ENCODE data around the gene SRSF4.
"Not testable (repeated sequence)": the region's sequence is repeated elsewhere in the genome, so short reads cannot be mapped to it uniquely, and the experiment has no call there.

SRSF4 gene

GRCh38 chr1:29166291-29166878 lies 15.3 kb downstream of the SRSF4 start:
- DNase-seq: no peak

GRCh38 chr1:29164588-29164987 lies 17.1 kb downstream of the SRSF4 start:
- no peak for DNase-seq

DNA sequence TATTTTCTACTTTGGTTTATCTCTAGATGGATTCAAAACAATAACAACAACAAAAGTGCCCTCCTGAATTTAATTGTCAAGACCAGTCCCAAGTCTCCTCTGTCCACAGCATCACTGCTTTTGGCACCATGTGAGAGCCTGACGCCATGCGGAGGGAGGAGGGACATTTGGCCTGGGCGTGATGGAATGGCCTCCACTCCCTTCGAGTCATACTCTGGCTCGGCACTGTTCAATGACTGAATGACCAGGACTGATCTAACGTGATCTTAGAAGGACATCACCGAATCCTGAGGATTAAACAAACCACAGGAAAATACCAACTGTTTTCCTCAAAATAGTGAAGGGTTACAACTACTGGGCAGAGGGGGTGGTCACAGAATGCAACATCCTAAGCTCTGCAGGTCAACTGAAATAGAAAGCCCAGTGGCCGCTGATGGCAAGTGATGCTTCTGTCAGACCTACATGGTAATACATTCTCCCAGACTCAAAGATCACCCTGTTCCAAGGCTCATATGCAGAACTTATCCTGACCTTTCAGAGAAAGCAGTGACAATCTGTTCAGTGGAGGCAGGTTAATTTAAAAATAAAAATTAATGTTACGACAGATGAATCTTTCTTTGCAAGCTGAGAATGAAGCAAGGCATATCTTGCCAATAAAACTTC lies 19.1 kb downstream of the SRSF4 start:
- DNase-seq: no peak

- DNase-seq: no peak
These were observed 19.7 kb downstream of the SRSF4 start for GRCh38 chr1:29162025-29162424.

GRCh38 chr1:29159773-29160172 lies 21.9 kb downstream of the SRSF4 start:
- no peak for DNase-seq

- no peak for DNase-seq
These were observed 24.5 kb downstream of the SRSF4 start for GRCh38 chr1:29157269-29157601.

DNA sequence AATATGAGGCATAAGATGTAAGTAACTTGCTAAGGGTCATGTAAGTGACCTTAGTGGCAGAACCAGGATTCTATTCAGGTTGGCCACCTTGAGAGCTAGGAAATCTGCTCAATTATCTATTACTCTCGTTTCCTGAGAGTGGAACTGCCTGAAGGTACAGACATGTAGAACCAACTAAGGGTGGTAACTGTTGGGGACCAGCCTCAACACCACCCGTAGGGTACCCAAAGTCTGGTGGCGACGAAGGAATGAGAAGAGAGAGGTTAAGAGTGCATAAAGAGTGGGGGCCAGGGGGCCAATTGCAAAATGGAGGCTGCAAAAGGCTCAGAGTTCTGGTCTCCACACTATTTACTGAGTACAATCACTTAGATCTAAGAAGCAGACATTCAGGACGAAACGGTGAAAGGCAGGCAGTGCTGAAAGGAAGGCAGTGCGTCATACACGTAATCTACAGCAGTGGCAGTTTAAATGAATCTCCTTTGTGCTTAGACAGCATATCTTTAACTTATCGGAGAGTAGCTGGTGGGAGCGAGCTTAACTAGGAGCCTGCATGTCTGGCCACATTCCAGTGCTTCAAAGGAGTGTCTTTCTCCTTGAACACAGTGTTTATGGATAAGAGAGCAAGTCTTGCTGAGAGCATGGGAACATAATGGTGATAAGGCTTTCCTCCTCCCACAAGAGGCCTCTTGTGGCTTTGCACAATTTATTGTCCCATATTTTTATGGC lies 25.0 kb downstream of the SRSF4 start:
- no peak for DNase-seq

DNA sequence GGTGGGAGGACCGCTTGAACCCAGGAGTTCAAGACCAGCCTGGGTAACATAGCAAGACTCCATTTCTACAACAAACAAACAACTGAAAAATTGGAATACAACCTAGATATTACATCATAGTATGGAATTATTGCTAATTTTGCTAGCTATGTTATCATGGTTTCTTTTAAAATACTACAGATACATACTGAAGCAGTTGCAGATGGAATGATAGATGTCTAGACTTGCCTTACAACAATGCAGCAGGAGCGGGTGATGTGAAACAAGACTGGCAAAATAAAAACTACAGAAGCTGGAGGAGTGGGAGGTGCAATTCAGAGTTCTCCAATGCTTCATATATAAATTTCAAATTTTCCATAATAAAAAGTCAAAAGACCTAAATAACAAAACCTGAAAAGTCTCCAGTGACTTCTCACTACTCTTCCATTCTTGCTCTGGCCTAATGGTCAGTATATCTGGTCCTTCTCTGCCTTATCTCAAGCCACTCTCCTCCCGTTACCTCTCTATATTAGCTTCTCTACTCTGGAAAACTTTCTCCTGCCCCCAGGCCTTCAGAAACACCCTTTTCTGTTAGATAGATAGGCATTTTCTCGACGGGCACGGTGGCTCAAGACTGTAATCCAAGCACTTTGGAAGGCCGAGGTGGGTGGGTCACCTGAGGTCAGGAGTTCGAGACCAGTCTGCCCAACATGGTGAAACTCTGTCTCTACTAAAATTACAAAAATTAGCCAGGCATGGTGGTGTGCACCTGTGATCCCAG lies 29.5 kb downstream of the SRSF4 start:
- DNase-seq: no peak

DNA sequence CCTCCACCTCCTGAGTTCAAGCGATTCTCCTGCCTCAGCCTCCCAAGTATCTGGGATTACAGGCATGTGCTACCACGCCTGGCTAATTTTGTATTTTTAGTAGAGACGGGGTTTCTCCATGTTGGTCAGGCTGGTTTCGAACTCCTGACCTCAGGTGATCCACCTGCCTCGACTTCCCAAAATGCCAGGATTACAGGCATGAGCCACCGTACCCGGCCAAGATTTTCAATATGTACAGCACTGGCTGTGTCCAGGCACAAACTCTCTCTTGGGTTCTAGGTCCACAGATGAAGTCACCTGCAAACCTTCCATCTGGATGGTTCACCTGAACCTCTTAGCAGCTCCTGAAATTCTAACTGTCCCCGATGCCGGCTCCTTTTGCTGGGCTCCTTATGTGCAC lies 31.4 kb downstream of the SRSF4 start:
- not testable (repeated sequence) for DNase-seq

- DNase-seq: no peak
These were observed 32.8 kb downstream of the SRSF4 start for GRCh38 chr1:29148656-29149491.

- DNase-seq: no peak
These were observed 35.8 kb downstream of the SRSF4 start for GRCh38 chr1:29145739-29146437.

DNA sequence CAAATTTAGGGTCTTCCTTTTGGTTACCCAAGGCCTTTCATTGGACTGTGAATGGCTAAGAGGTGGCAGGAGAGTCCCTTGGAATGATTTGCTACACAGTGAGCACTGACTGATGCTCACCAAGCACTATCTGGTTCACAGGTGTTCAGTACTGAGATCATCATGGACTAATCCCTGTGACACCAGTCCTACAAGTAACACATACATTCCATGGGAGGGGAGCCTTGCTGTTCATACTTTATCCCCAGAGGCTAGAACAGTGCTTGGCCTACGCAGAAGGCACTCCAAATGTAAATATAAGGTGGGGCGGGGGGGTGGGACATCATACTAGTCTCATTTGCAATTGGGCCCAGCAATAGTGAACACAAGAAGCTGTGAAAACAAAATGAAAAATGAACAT lies 37.5 kb downstream of the SRSF4 start:
- DNase-seq: no peak

DNA sequence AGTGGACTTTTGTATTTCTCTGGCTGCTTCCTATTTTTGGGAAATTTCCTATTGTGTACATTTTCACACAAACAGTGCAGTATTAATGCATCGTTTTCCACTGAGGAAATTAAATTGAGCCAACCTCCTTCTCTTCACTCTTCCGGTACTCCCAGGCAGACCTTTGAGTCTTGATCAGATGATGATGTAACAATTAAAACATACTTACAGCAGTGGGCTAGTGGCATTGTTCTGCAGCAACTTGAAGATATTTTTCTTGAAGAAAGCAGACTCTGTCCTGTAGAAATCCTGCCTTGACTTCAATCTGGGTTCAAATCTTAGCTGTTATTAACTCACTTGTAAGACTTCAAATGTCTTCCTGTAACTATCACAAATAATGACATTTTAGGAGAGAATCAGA lies 39.0 kb downstream of the SRSF4 start:
- no peak for DNase-seq

GRCh38 chr1:29136391-29136915 lies 45.2 kb downstream of the SRSF4 start:
- peak; percentile 53 for DNase-seq

DNA sequence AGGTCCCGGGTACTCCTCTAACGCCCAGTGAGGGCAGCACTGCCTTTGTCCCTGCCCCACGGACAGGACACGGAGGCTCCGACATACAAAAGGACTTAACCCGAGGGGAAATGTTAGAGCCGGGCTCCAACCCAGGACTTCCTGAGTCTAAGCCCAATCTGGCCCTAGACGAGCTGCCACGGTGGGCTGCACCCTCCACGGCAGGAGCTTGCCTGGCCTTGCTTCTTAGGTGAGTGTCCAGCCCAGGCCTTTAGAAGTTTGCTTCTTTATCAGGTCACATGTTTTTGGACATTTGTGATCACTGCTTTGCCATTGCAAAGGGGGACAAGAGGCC lies 47.0 kb downstream of the SRSF4 start:
- no peak for DNase-seq

DNA sequence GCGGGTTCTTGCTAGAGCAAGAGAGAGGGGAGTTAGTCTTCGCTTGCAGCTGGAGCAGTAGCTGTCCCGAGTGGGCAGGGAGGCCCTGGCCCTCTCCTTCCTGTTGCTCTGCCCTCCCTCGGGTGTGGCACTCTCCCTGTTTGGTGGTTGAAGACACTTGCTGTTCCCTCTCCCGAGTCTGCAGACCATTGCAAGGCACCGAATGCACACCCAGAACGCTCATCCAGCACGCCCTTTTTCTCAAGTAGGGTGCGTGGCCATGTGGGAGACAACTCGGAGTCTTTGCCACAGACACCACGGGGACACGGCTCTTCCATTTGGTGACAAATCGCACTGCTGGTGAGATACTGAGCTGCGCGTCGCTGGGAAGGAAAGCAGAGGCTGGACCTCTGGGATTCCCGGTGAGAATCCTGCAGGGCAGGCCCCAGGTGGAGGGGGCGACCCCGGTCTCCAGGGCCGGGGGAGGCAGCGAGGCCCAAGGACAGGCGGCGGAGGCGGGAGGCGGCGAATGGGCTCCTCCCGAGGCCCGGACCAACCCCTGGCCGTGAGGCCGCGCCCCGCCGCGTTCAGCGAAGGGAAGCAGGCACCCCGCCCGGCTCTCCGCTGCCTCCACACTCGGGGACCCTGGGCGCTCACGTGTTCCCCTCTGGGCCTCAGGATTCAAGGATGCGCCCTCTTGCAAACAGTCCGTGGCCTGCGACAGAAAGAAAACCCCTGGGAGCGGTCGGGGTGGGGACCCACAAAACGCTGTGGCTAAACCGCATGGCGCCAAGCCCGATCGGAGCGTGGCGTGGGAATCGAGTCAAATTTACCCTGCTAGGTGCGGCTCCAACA lies 47.6 kb downstream of the SRSF4 start:
- DNase-seq: peak; percentile 17

- not testable (repeated sequence) for DNase-seq
These were observed 50.6 kb downstream of the SRSF4 start for GRCh38 chr1:29131056-29131455.

- DNase-seq: no peak
These were observed 51.8 kb downstream of the SRSF4 start for GRCh38 chr1:29129916-29130315.

DNA sequence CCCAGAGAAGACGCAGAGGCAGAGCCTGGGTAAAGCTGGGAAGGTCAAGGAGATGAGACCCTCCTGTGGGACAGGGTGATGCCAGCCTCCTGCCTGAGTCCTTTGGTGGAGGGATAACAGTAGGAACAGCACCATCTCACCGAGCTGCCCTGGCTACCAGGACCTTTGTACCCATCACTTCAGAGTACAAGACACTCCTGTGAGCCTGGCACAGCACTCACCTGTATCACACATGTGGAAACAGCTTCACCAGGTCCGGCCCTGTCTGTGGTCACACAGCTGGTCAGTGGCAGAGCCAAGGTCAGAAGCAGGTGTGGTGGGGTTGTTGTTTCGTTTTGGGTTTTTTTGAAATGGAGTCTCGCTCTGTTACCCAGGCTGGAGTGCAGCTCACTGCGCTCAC lies 53.0 kb downstream of the SRSF4 start:
- DNase-seq: no peak

- DNase-seq: no peak
These were observed 55.5 kb downstream of the SRSF4 start for GRCh38 chr1:29126198-29126597.

GRCh38 chr1:29125788-29126187 lies 55.9 kb downstream of the SRSF4 start:
- DNase-seq: no peak

Data from right kidney (tissue), 1 donor.